ENCODE results near the gene AGO1.

AGO1 gene

GRCh38 chr1:35882945-35883634, at the start of gene AGO1:
Gene AGO1, plus strand, starts transcription at chr1:35883209. Its CDS starts 213 bp downstream, at chr1:35883422.
- in situ Hi-C loops (cut with HindIII; ENCODE audit: low pct_unique_long_range_greater_than_20kb, low sequenced_read_pairs): no loop called here
- peak; percentile 91 to 93 for DNase-seq (ENCODE audit: low read depth in 1 of 2, low spot score in 1 of 2)
- TF ChIP-seq JUND (IDR thresholded peaks at IDR 0.05; ENCODE audit: low read depth): no peak

DNA sequence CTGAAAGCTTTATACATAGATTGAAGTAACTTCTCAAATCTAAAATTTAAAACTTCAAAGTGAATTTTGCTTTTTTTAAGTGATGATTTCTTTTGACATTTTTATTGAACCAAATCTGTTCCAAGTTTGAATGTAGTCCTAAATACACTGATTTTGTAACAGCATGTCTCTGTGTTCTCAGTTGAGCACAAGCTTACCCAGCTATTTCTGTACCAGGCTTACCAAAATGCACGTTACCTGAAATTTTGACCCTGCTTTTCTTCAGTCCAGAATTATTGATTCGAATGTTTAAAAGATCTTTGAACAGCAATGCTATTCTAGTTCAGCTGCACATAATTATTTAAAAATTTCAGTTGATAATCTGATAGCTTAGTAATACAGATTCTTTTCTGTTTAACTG, 49.6 kb upstream of the AGO1 start:
- DNase-seq (ENCODE audit: low read depth in 1 of 2, low spot score in 1 of 2): no peak
- in situ Hi-C loops (cut with HindIII; ENCODE audit: low pct_unique_long_range_greater_than_20kb, low sequenced_read_pairs): no loop called here
- TF ChIP-seq JUND (IDR thresholded peaks at IDR 0.05; ENCODE audit: low read depth): no peak

DNA sequence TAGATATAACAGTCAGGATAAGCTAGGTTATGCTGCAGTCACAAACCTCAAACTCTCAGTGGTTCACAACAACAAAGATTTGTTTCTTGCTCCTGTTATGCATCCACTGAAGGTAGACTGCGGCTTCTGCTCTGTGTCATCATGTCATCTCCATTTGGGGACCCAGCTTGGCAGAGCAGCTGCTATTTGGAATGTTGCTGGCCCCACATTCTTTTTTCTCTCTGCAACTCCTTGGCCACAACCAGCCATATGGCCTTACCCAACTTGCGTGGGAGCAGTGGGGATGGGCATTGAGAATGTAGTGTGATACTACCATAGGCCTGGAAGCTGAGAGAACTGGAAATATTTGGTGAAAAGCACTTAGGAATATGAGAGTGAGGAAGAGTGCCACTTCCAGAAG, 48.8 kb upstream of the AGO1 start:
- no peak for TF ChIP-seq JUND (IDR thresholded peaks at IDR 0.05; ENCODE audit: low read depth)
- no peak for DNase-seq (ENCODE audit: low read depth in 1 of 2, low spot score in 1 of 2)
- in situ Hi-C loops (cut with HindIII; ENCODE audit: low pct_unique_long_range_greater_than_20kb, low sequenced_read_pairs): no loop called here

DNA sequence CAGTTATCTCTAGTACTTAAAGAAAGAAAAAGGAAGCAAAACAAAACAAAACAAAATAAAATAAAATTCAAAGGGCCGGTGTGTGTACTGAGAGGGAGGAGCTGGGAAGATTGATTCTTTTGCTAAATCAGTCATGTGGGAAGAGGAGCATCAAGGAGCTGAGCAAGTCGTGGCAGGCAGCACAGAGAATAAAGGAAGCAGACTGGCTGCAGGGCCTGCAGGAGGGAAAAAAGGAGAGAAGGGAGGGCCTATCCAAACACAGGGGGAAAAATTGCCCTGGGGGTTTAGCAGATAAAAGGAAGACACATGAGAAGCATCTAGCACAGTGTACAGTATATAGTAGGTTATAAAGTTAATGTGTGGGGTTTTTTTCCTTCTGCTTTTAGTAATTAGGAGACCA, 47.6 kb upstream of the AGO1 start:
- no peak for TF ChIP-seq JUND (IDR thresholded peaks at IDR 0.05; ENCODE audit: low read depth)
- in situ Hi-C loops (cut with HindIII; ENCODE audit: low pct_unique_long_range_greater_than_20kb, low sequenced_read_pairs): no loop called here
- no peak for DNase-seq (ENCODE audit: low read depth in 1 of 2, low spot score in 1 of 2)

- DNase-seq (ENCODE audit: low read depth in 1 of 2, low spot score in 1 of 2): no peak
- in situ Hi-C loops (cut with HindIII; ENCODE audit: low pct_unique_long_range_greater_than_20kb, low sequenced_read_pairs): no loop called here
- no peak for TF ChIP-seq JUND (IDR thresholded peaks at IDR 0.05; ENCODE audit: low read depth)
These were observed 46.3 kb upstream of the AGO1 start for GRCh38 chr1:35836734-35837133.

DNA sequence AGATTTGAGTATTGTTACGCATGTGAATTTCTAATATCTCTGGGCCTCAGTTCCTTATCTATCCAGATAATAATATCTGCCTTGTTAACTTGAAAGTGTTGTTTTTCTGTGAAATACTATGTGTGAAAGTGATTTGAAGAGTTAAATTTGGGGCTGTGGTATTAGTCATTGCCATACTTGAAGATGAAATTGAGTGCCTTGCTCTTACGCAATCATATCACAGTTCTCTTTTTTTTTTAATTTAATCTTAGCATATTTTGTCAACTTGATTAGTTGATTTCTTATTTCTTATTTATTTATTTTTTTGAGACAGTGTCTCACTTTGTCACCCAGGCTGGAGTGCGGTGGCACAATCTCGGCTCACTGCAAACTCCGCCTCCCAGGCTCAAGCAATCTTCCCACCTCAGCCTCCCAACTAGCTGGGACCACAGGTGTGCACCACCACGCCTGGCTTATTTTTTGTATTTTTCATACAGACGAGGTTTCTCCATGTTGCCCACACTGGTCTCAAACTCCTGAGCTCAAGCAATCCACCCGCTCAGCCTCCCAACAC, 44.2 kb upstream of the AGO1 start:
- DNase-seq (ENCODE audit: low read depth in 1 of 2, low spot score in 1 of 2): no peak
- no peak for TF ChIP-seq JUND (IDR thresholded peaks at IDR 0.05; ENCODE audit: low read depth)
- in situ Hi-C loops (cut with HindIII; ENCODE audit: low pct_unique_long_range_greater_than_20kb, low sequenced_read_pairs): no loop called here

GRCh38 chr1:35844826-35845225, 38.2 kb upstream of the AGO1 start:
- TF ChIP-seq JUND (IDR thresholded peaks at IDR 0.05; ENCODE audit: low read depth): no peak
- DNase-seq (ENCODE audit: low read depth in 1 of 2, low spot score in 1 of 2): no peak
- in situ Hi-C loops (cut with HindIII; ENCODE audit: low pct_unique_long_range_greater_than_20kb, low sequenced_read_pairs): no loop called here

GRCh38 chr1:35845766-35846165, 37.2 kb upstream of the AGO1 start:
- no peak for DNase-seq (ENCODE audit: low read depth in 1 of 2, low spot score in 1 of 2)
- in situ Hi-C loops (cut with HindIII; ENCODE audit: low pct_unique_long_range_greater_than_20kb, low sequenced_read_pairs): no loop called here
- TF ChIP-seq JUND (IDR thresholded peaks at IDR 0.05; ENCODE audit: low read depth): no peak

DNA sequence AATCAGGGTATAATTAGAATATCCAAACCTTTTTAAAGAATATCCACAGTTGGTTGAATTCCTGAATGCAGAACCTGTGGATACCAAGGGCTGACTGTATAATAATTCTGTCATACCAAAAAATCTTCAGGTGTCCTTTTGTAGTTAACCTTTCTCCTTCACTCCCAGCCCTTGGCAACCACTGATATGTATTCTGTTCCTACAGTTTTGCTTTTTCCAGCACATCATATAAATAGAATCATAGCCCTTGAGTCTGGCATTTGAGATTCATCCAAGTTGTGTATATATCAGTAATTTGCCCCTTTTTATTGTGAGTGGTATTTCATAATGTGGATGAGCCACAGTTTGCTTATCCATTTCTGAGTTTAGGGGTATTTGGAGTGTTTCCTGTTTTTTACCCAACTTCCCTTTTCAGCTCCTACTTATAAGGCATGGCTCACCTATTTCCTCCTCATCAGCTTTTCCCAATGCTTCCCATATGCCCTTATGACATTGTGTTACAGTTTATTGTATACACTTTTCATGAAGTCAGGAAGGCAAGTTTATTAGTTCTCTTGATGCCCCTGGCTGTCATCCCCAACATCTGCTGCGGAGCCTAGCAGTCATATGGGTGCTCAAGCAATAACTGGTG, 35.0 kb upstream of the AGO1 start:
- no peak for DNase-seq (ENCODE audit: low read depth in 1 of 2, low spot score in 1 of 2)
- in situ Hi-C loops (cut with HindIII; ENCODE audit: low pct_unique_long_range_greater_than_20kb, low sequenced_read_pairs): no loop called here
- TF ChIP-seq JUND (IDR thresholded peaks at IDR 0.05; ENCODE audit: low read depth): no peak

- TF ChIP-seq JUND (IDR thresholded peaks at IDR 0.05; ENCODE audit: low read depth): no peak
- DNase-seq (ENCODE audit: low read depth in 1 of 2, low spot score in 1 of 2): peak in 1 of 2 experiments; percentile 42
- in situ Hi-C loops (cut with HindIII; ENCODE audit: low pct_unique_long_range_greater_than_20kb, low sequenced_read_pairs): no loop called here
These were observed 33.0 kb upstream of the AGO1 start for GRCh38 chr1:35850051-35850450.

- in situ Hi-C loops (cut with HindIII; ENCODE audit: low pct_unique_long_range_greater_than_20kb, low sequenced_read_pairs): no loop called here
- no peak for TF ChIP-seq JUND (IDR thresholded peaks at IDR 0.05; ENCODE audit: low read depth)
- DNase-seq (ENCODE audit: low read depth in 1 of 2, low spot score in 1 of 2): no peak
These were observed 32.3 kb upstream of the AGO1 start for GRCh38 chr1:35850716-35851115.

GRCh38 chr1:35851132-35851869, 31.7 kb upstream of the AGO1 start:
- no peak for DNase-seq (ENCODE audit: low read depth in 1 of 2, low spot score in 1 of 2)
- TF ChIP-seq JUND (IDR thresholded peaks at IDR 0.05; ENCODE audit: low read depth): no peak
- in situ Hi-C loops (cut with HindIII; ENCODE audit: low pct_unique_long_range_greater_than_20kb, low sequenced_read_pairs): no loop called here

- in situ Hi-C loops (cut with HindIII; ENCODE audit: low pct_unique_long_range_greater_than_20kb, low sequenced_read_pairs): no loop called here
- TF ChIP-seq JUND (IDR thresholded peaks at IDR 0.05; ENCODE audit: low read depth): no peak
- no peak for DNase-seq (ENCODE audit: low read depth in 1 of 2, low spot score in 1 of 2)
These were observed 30.8 kb upstream of the AGO1 start for GRCh38 chr1:35852241-35852640.
